ENCODE measurements around the gene ANKH.

Gene ANKH

GRCh38 chr5:14864181-14864812, 7.3 kb downstream of the ANKH start:
- ATAC-seq = no peak
- TF ChIP-seq ARNTL (CRISPR knock-in tag; IDR thresholded peaks at IDR 0.05; ENCODE audit: borderline replicate concordance, low read depth) (no peak), ZNF70 (CRISPR knock-in tag; IDR thresholded peaks at IDR 0.05) (no peak), ZFP30 (CRISPR knock-in tag; IDR thresholded peaks at IDR 0.05) (no peak), PPARA (CRISPR knock-in tag; IDR thresholded peaks at IDR 0.05; ENCODE audit: borderline replicate concordance) (no peak), GLIS3 (CRISPR knock-in tag; IDR thresholded peaks at IDR 0.05) (no peak), RARB (CRISPR knock-in tag; IDR thresholded peaks at IDR 0.05) (no peak)

GRCh38 chr5:14863105-14863504, 8.5 kb downstream of the ANKH start:
- ATAC-seq = no peak
- TF ChIP-seq RARB (CRISPR knock-in tag; IDR thresholded peaks at IDR 0.05) (no peak), ZFP3 (CRISPR knock-in tag; IDR thresholded peaks at IDR 0.05) (no peak), BACH2 (CRISPR knock-in tag; IDR thresholded peaks at IDR 0.05; ENCODE audit: borderline replicate concordance) (no peak), ARNTL (CRISPR knock-in tag; IDR thresholded peaks at IDR 0.05; ENCODE audit: borderline replicate concordance, low read depth) (no peak), ZFP30 (CRISPR knock-in tag; IDR thresholded peaks at IDR 0.05) (no peak), TCF4 (CRISPR knock-in tag; IDR thresholded peaks at IDR 0.05; ENCODE audit: borderline replicate concordance) (no peak), ZNF565 (CRISPR knock-in tag; conservative IDR thresholded peaks at IDR 0.05; ENCODE audit: low read depth) (no peak), PATZ1 (CRISPR knock-in tag; IDR thresholded peaks at IDR 0.05; ENCODE audit: borderline replicate concordance) (no peak), TOX (CRISPR knock-in tag; IDR thresholded peaks at IDR 0.05; ENCODE audit: borderline replicate concordance) (no peak), POU6F1 (CRISPR knock-in tag; IDR thresholded peaks at IDR 0.05; ENCODE audit: borderline replicate concordance, low read depth) (no peak), CSDC2 (CRISPR knock-in tag; IDR thresholded peaks at IDR 0.05) (no peak)

- no peak for TF ChIP-seq ARNTL (CRISPR knock-in tag; IDR thresholded peaks at IDR 0.05; ENCODE audit: borderline replicate concordance, low read depth)
- TF ChIP-seq PATZ1 (CRISPR knock-in tag; IDR thresholded peaks at IDR 0.05; ENCODE audit: borderline replicate concordance) = no peak
- no peak for TF ChIP-seq OSR1 (CRISPR knock-in tag; IDR thresholded peaks at IDR 0.05)
- TF ChIP-seq TOX (CRISPR knock-in tag; IDR thresholded peaks at IDR 0.05; ENCODE audit: borderline replicate concordance) = no peak
- no peak for TF ChIP-seq SNAI2 (CRISPR knock-in tag; IDR thresholded peaks at IDR 0.05)
- TF ChIP-seq POU6F1 (CRISPR knock-in tag; IDR thresholded peaks at IDR 0.05; ENCODE audit: borderline replicate concordance, low read depth) = no peak
- TF ChIP-seq TCF4 (CRISPR knock-in tag; IDR thresholded peaks at IDR 0.05; ENCODE audit: borderline replicate concordance) = no peak
- TF ChIP-seq GLIS3 (CRISPR knock-in tag; IDR thresholded peaks at IDR 0.05) = no peak
- TF ChIP-seq ISL1 (CRISPR knock-in tag; IDR thresholded peaks at IDR 0.05) = no peak
- no peak for ATAC-seq
Observed at GRCh38 chr5:14861123-14861765, 10.3 kb downstream of the ANKH start.

DNA sequence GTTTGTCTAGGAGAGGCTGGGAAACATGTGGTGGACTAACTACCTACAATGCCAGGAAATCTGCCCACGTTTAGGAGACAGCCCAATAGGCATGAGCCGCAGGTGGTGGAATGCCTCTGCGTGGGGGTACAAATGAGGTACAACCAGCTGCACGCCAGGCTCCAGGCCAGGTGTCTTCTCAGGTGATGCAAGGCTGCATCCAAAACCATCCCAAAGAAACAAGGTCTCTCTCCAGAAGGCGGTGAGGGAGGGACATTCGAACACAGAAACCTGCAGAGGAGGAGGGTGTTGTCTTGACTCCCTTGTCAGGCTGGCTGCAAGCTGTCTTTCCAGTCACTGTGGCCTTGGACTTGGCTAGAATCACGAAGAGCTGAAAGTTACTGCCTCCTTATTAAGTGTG, 11.6 kb downstream of the ANKH start:
- ATAC-seq = no peak
- TF ChIP-seq GLIS3 (CRISPR knock-in tag; IDR thresholded peaks at IDR 0.05) (no peak), TSHZ2 (CRISPR knock-in tag; IDR thresholded peaks at IDR 0.05) (no peak), ZNF8 (CRISPR knock-in tag; IDR thresholded peaks at IDR 0.05) (no peak), ISL1 (CRISPR knock-in tag; IDR thresholded peaks at IDR 0.05) (no peak), PPARA (CRISPR knock-in tag; IDR thresholded peaks at IDR 0.05; ENCODE audit: borderline replicate concordance) (no peak), RARB (CRISPR knock-in tag; IDR thresholded peaks at IDR 0.05) (no peak), POU6F1 (CRISPR knock-in tag; IDR thresholded peaks at IDR 0.05; ENCODE audit: borderline replicate concordance, low read depth) (no peak), SNAI2 (CRISPR knock-in tag; IDR thresholded peaks at IDR 0.05) (no peak), OSR1 (CRISPR knock-in tag; IDR thresholded peaks at IDR 0.05) (no peak)
- TF ChIP-seq, protein P1, sequence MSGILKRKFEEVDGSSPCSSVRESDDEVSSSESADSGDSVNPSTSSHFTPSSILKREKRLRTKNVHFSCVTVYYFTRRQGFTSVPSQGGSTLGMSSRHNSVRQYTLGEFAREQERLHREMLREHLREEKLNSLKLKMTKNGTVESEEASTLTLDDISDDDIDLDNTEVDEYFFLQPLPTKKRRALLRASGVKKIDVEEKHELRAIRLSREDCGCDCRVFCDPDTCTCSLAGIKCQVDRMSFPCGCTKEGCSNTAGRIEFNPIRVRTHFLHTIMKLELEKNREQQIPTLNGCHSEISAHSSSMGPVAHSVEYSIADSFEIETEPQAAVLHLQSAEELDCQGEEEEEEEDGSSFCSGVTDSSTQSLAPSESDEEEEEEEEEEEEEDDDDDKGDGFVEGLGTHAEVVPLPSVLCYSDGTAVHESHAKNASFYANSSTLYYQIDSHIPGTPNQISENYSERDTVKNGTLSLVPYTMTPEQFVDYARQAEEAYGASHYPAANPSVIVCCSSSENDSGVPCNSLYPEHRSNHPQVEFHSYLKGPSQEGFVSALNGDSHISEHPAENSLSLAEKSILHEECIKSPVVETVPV (CRISPR knock-in tag; IDR thresholded peaks at IDR 0.05) = no peak

Data from SK-N-SH treated with all-trans-retinoic acid at 6 μM for 48 hours (cell line).